ENCODE results near the gene TYW1B.
"Not testable (repeated sequence)": the region's sequence is repeated elsewhere in the genome, so short reads cannot be mapped to it uniquely, and the experiment has no call there.

Gene TYW1B

DNA sequence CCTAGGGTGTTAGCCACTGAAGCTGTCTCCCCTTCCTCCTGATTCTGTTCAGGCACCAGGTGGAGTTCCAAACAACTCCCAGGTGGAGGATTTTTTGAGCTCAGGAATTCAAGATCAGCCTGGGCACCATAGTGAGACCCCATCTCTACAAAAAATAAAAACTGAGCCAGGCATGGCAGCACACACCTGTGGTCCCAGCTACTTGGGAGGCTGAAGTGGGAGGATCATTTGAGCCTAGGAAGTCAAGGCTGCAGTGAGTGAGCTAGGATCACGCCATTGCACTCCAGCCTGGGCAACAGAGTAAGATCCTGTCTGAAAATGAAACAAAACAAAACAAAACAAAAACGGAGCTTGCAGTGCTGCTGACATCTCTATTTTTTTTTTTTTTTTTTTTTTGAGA is 287.1 kb downstream of the TYW1B start:
- TF ChIP-seq POLR2A (IDR thresholded peaks at IDR 0.05; ENCODE audit: low read depth, low read length) = no peak
- no peak for FAIRE-seq
- no peak for DNase-seq (ENCODE audit: insufficient read length, low spot score)

- FAIRE-seq (no peak), DNase-seq (ENCODE audit: insufficient read length, low spot score) (no peak)
- TF ChIP-seq POLR2A (IDR thresholded peaks at IDR 0.05; ENCODE audit: low read depth, low read length) = no peak
Measured at GRCh38 chr7:72540106-72540611, 287.8 kb downstream of the TYW1B start.

- no peak for TF ChIP-seq POLR2A (IDR thresholded peaks at IDR 0.05; ENCODE audit: low read depth, low read length)
- FAIRE-seq (no peak), DNase-seq (ENCODE audit: insufficient read length, low spot score) (no peak)
Measured at GRCh38 chr7:72539702-72540101, 288.3 kb downstream of the TYW1B start.

- FAIRE-seq (no peak), DNase-seq (ENCODE audit: insufficient read length, low spot score) (no peak)
- TF ChIP-seq POLR2A (IDR thresholded peaks at IDR 0.05; ENCODE audit: low read depth, low read length) = no peak
Measured at GRCh38 chr7:72538856-72539255, 289.1 kb downstream of the TYW1B start.

DNA sequence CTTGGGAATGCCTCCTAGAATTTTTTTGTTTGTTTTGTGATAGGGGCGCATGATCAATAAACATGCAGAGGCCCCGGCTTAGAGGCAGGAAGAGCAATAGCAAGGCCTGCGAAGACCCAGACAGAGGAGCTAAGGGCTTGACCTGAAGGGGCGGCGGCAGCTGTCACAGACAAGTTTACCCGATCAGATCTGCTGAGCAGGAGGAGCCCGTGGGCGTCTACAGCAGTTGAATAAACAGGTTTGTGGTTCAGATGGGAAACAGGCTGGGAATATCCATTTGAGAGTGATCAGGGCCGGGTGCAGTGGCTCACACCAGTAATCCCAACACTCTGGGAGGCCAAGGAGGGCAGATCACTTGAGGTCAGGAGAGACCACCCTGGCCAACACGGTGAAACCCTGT is 289.9 kb downstream of the TYW1B start:
- no peak for DNase-seq (ENCODE audit: insufficient read length, low spot score)
- TF ChIP-seq POLR2A (IDR thresholded peaks at IDR 0.05; ENCODE audit: low read depth, low read length) = no peak
- no peak for FAIRE-seq

- DNase-seq (ENCODE audit: insufficient read length, low spot score); FAIRE-seq: not testable (repeated sequence)
Measured at GRCh38 chr7:72536038-72536437, 292.0 kb downstream of the TYW1B start.

- not testable (repeated sequence) for DNase-seq (ENCODE audit: insufficient read length, low spot score); FAIRE-seq
Measured at GRCh38 chr7:72531048-72531447, 297.0 kb downstream of the TYW1B start.

All from H54 (cell line).